Keratinocyte (primary cell): ENCODE data around the gene ATP1B2. TPM values are rescaled to one million over a fixed set of nuclear protein-coding genes. Genes with fewer than 3 reads are reported as not detected.

Source experiments
- DNase-seq: peaks from one replicate; pipeline ENCODE4 v3.0.0-alpha.2; 2011; ENCODE audit warnings: low read depth, missing footprints, low spot score
- FAIRE-seq: peaks from 2 replicates; lab custom pipeline; 2011; peaks lifted over from hg19 to GRCh38; lab: Jason Lieb, UNC
- H2AFZ ChIP-seq: 2 replicates; pipeline ENCODE4 v1.6.0; 2012; ENCODE audit warnings: low read length, control low read depth, inconsistent platforms; ENCODE audit not compliant: control insufficient read depth
- H3K27ac ChIP-seq: 2 replicates; pipeline ENCODE4 v1.5.1; 2011; ENCODE audit warnings: low read length; ENCODE audit not compliant: control insufficient read depth, insufficient read depth
- H3K27me3 ChIP-seq: 3 replicates; pipeline ENCODE4 v1.6.0; 2011; ENCODE audit warnings: low read length; ENCODE audit not compliant: control insufficient read depth, insufficient read depth; ENCODE audit errors: extremely low read depth
- H3K36me3 ChIP-seq, 2 experiments: 2 replicates in 1 of 2; 3 replicates in 1 of 2; pipeline ENCODE4 v1.5.1; 2011; ENCODE audit warnings: low read length in 2 of 2, mild to moderate bottlenecking in 1 of 2; ENCODE audit not compliant: control insufficient read depth in 2 of 2, insufficient read depth in 2 of 2; ENCODE audit errors: extremely low read depth in 1 of 2
- H3K4me1 ChIP-seq: 3 replicates; pipeline ENCODE4 v1.5.1; 2011; ENCODE audit warnings: low read length; ENCODE audit not compliant: control insufficient read depth, insufficient read depth; ENCODE audit errors: extremely low read depth
- H3K4me2 ChIP-seq: 3 replicates; pipeline ENCODE4 v1.6.0; 2011; ENCODE audit warnings: low read depth, low read length; ENCODE audit not compliant: control insufficient read depth, insufficient read depth; ENCODE audit errors: extremely low read depth
- H3K4me3 ChIP-seq, 3 experiments: fragments of 200-600 bp in 1 of 3; sonication (generic) in 1 of 3; 2 replicates in 2 of 3; 3 replicates in 1 of 3; pipeline ENCODE4 v1.5.1; 2011 to 2016; ENCODE audit warnings: low read length in 3 of 3, mild to moderate bottlenecking in 3 of 3, control low read depth in 2 of 3, inconsistent platforms in 1 of 3, low read depth in 1 of 3, mixed read lengths in 1 of 3, mixed run types in 1 of 3, moderate library complexity in 1 of 3; ENCODE audit not compliant: control insufficient read depth in 2 of 3, insufficient read depth in 2 of 3; ENCODE audit errors: extremely low read depth in 1 of 3
- H3K79me2 ChIP-seq: 2 replicates; pipeline ENCODE4 v1.6.0; 2012; ENCODE audit warnings: low read length; ENCODE audit not compliant: control insufficient read depth, insufficient read depth
- H3K9ac ChIP-seq: 3 replicates; pipeline ENCODE4 v1.6.0; 2011; ENCODE audit warnings: low read length; ENCODE audit not compliant: control insufficient read depth, insufficient read depth; ENCODE audit errors: extremely low read depth
- H3K9me1 ChIP-seq: 3 replicates; pipeline ENCODE4 v1.6.0; 2011; ENCODE audit warnings: low read length; ENCODE audit not compliant: control insufficient read depth, insufficient read depth; ENCODE audit errors: extremely low read depth
- H3K9me3 ChIP-seq: 2 replicates; pipeline ENCODE4 v1.5.1; 2012; ENCODE audit warnings: low read depth, low read length; ENCODE audit not compliant: control insufficient read depth
- H4K20me1 ChIP-seq: 3 replicates; pipeline ENCODE4 v1.6.0; 2011; ENCODE audit warnings: low read length; ENCODE audit not compliant: control insufficient read depth, insufficient read depth; ENCODE audit errors: extremely low read depth
- CTCF ChIP-seq, 3 experiments: IDR thresholded peaks in 1 of 3; conservative IDR thresholded peaks in 1 of 3; optimal IDR thresholded peaks in 1 of 3; 2 replicates in 2 of 3; 3 replicates in 1 of 3; pipeline versions ENCODE3 to v1.5.1; 2011; ENCODE audit warnings: low read length in 3 of 3, mild to moderate bottlenecking in 3 of 3, moderate library complexity in 2 of 3, control low read depth in 1 of 3, inconsistent platforms in 1 of 3; ENCODE audit not compliant: insufficient read depth in 2 of 3; ENCODE audit errors: extremely low read depth in 1 of 3
- EZH2 ChIP-seq: IDR thresholded peaks from one replicate; pipeline ENCODE4 v1.6.1; 2012; ENCODE audit warnings: inconsistent platforms, mild to moderate bottlenecking, low read length, moderate library complexity
- dilution Hi-C: fragments of 300-500 bp; cut with MboI; formaldehyde crosslinking; loops from one replicate; pipeline ENCODE4 v1.7.0; 2020; ENCODE audit warnings: low sequenced_read_pairs; ENCODE audit not compliant: extremely low pct_ligation_motif_present
- polyA plus RNA-seq, 5 experiments: library from polyadenylated mRNA; depleted of rRNA in 3 of 5; stranded (reverse) in 3 of 5; stranded (forward) in 1 of 5; unstranded in 1 of 5; fragments of >200 nt; gene quantifications; 1 replicate in 1 of 5; 2 replicates in 3 of 5; 3 replicates in 1 of 5; pipeline versions ENCODE4 v1.2.1 to v1.2.3, GENCODE V29; 2011 to 2012; ENCODE audit warnings: missing spikeins in 2 of 5, low read depth in 1 of 5, low replicate concordance in 1 of 5

ATP1B2 gene
- polyA plus RNA-seq, 1 donor (not counting 4 experiments of a cell fraction or from before 2014, with no cell fraction given): not detected

DNA sequence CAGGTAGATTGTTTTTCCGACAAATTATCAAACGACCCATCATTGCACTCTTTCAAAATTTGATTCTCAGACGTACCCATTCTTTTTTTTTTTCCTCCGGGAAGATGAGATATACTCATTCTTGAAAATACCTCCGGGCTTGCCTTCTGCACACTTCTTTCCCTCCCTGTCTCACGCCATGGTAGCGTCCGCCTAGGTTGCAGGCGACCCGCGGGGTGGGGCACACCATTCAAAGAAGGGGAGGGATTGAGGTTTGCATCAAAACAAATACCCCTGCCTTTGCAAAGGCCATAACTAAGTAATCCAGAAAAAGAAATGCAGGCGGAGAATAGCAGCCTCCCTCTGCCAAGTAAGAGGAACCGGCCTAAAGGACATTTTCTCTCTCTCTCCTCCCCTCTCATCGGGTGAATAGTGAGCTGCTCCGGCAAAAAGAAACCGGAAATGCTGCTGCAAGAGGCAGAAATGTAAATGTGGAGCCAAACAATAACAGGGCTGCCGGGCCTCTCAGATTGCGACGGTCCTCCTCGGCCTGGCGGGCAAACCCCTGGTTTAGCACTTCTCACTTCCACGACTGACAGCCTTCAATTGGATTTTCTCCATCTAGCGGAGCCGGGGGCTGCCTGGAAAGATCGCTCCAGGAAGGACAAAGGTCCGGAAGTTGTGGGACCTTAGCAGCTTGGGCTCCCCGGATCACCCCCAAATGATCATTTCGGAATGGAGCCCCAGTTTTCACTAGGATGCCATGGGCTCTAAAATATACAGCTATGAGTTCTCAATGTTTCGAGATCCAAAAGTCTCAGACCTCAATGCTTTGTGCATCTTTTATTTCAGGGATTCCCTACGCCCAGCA lies 35.7 kb downstream of the ATP1B2 start:
- Histone ChIP-seq H3K4me3 (peak overlapping the region; percentile 73 to 100 (median 98)), H3K9me3 (no peaks in the 10 kb centered on the region), H3K36me3 (peaks cover 7% of the 10 kb centered on the region in 2 experiments), H2AFZ (peak overlapping the region; percentile 27), H3K27me3 (no peaks in the 10 kb centered on the region), H4K20me1 (no peaks in the 10 kb centered on the region), H3K4me2 (peak overlapping the region; percentile 99), H3K79me2 (peaks cover 54% of the 10 kb centered on the region), H3K9ac (peak overlapping the region; percentile 100), H3K4me1 (peaks cover 18% of the 10 kb centered on the region), H3K27ac (peak overlapping the region; percentile 97), H3K9me1 (peaks cover 2% of the 10 kb centered on the region)
- dilution Hi-C loops: no loop called here
- no peak for TF ChIP-seq CTCF (optimal IDR thresholded peaks at IDR 0.05 in 1 of 3, IDR thresholded peaks at IDR 0.05 in 1 of 3, conservative IDR thresholded peaks at IDR 0.05 in 1 of 3; ENCODE audit: extremely low read depth in 1 of 3, insufficient read depth in 2 of 3, low read length in 3 of 3)
- no peak for TF ChIP-seq EZH2
- DNase-seq (no peak), FAIRE-seq (no peak)

GRCh38 chr17:7687072-7687907 lies 36.6 kb downstream of the ATP1B2 start, which contains the start of gene TP53:
Gene TP53, minus strand, starts transcription at chr17:7687490. Its CDS starts 10,896 bp downstream, at chr17:7676594.
- Histone ChIP-seq H3K27me3 (no peaks in the 10 kb centered on the region), H3K4me1 (peaks cover 18% of the 10 kb centered on the region), H3K27ac (peak within 1 kb of the TSS; percentile 97), H3K4me3 (peak within 1 kb of the TSS; percentile 73 to 100 (median 98)), H3K4me2 (peak within 1 kb of the TSS; percentile 99), H3K9me1 (peaks cover 2% of the 10 kb centered on the region), H3K9me3 (no peaks in the 10 kb centered on the region), H4K20me1 (no peaks in the 10 kb centered on the region), H3K79me2 (peaks cover 52% of the 10 kb centered on the region), H3K9ac (peak within 1 kb of the TSS; percentile 100), H2AFZ (peak within 1 kb of the TSS; percentile 93), H3K36me3 (peaks cover 7% of the 10 kb centered on the region in 2 experiments)
- TF ChIP-seq EZH2: no peak
- no peak for TF ChIP-seq CTCF (optimal IDR thresholded peaks at IDR 0.05 in 1 of 3, IDR thresholded peaks at IDR 0.05 in 1 of 3, conservative IDR thresholded peaks at IDR 0.05 in 1 of 3; ENCODE audit: extremely low read depth in 1 of 3, insufficient read depth in 2 of 3, low read length in 3 of 3)
- DNase-seq (peak; percentile 90), FAIRE-seq (peak; percentile 75)
- dilution Hi-C loops: no loop called here
